Chondrocyte (in vitro differentiated cells): ENCODE results near the gene PLCB2. TPM values are rescaled to one million over a fixed set of nuclear protein-coding genes. Genes with fewer than 3 reads are reported as not detected.
A peak's percentile ranks its signal among the peaks of the same experiment; 100 is the strongest.

Experiments
- DNase-seq: peaks from one replicate; pipeline ENCODE4 v3.0.0; 2021; ENCODE audit warnings: mixed read lengths, low spot score
- H3K27ac Mint-ChIP-seq: one replicate; pipeline ENCODE4 v1.8.0; 2021; ENCODE audit warnings: mild to moderate bottlenecking, moderate library complexity, mixed read lengths; ENCODE audit not compliant: unreplicated experiment
- H3K27me3 Mint-ChIP-seq: 2 replicates; pipeline ENCODE4 v1.8.0; 2021; ENCODE audit warnings: low read depth, mixed read lengths
- H3K36me3 Mint-ChIP-seq: 2 replicates; pipeline ENCODE4 v1.8.0; 2021; ENCODE audit warnings: low read depth, mixed read lengths
- H3K4me1 Mint-ChIP-seq: 2 replicates; pipeline ENCODE4 v1.8.0; 2021; ENCODE audit warnings: low read depth, mild to moderate bottlenecking, mixed read lengths
- H3K4me3 Mint-ChIP-seq: one replicate; pipeline ENCODE4 v1.8.0; 2021; ENCODE audit warnings: mild to moderate bottlenecking, moderate library complexity, mixed read lengths; ENCODE audit not compliant: unreplicated experiment
- H3K9me3 Mint-ChIP-seq: 2 replicates; pipeline ENCODE4 v1.8.0; 2021; ENCODE audit warnings: low read depth, mixed read lengths
- total RNA-seq: library from RNA; stranded (reverse); gene quantifications from 3 replicates; pipeline ENCODE4 v1.2.1, GENCODE V29; 2021
- TF ChIP-seq, protein P1 (sequence below): fragments of 200-600 bp; sonication (generic); IDR thresholded peaks from 2 replicates; pipeline ENCODE4 v1.5.0; 2021; ENCODE audit warnings: antibody characterized with exemption, mild to moderate bottlenecking, moderate library complexity

The PLCB2 gene
- total RNA-seq, 1 donor from 2014 or later = 2.8 TPM

DNA sequence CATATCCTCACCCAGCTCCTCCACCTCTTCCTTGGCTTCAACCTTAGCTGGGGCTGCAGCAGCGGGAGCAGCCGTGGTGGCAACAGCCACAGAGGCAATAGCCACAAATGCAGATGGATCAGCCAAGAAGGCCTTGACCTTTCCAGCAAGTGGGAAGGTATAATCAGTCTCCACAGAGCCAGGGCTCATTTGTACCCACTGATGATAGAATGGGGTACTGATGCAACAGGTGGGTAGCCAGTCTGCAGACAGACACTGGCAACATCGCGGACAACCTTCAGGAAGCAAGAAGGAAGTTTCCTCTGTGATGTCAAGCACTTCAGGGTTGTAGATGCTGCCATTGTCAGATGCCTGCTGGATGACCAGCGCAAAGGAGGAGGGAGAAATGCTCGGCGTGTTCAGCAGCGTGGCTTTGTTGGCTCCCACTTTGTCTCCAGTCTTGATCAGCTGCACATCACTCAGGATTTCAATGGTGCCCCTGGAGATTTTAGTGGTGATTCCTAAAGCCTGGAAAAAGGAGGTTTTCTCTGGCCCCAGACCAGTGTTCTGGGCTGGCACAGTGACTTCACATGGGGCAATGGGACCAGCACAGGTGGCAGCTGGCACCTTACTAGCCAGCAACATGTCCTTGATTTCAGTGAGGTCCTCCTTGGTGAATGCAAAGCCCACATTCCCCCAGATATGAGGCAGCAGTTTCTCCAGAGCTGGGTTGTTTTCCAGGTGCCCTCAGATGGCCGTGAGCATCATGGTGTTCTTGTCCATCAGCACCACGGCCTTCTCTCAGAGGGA is 4.8 kb upstream of the PLCB2 start:
- Mint-ChIP-seq H3K27me3 (peaks cover 3% of the 10 kb centered on the region), H3K27ac (no peak overlapping the region), H3K4me1 (peaks cover 32% of the 10 kb centered on the region), H3K9me3 (no peaks in the 10 kb centered on the region), H3K4me3 (no peak overlapping the region), H3K36me3 (no peaks in the 10 kb centered on the region)
- DNase-seq = no peak
- TF ChIP-seq, protein P1, sequence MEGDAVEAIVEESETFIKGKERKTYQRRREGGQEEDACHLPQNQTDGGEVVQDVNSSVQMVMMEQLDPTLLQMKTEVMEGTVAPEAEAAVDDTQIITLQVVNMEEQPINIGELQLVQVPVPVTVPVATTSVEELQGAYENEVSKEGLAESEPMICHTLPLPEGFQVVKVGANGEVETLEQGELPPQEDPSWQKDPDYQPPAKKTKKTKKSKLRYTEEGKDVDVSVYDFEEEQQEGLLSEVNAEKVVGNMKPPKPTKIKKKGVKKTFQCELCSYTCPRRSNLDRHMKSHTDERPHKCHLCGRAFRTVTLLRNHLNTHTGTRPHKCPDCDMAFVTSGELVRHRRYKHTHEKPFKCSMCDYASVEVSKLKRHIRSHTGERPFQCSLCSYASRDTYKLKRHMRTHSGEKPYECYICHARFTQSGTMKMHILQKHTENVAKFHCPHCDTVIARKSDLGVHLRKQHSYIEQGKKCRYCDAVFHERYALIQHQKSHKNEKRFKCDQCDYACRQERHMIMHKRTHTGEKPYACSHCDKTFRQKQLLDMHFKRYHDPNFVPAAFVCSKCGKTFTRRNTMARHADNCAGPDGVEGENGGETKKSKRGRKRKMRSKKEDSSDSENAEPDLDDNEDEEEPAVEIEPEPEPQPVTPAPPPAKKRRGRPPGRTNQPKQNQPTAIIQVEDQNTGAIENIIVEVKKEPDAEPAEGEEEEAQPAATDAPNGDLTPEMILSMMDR = no peak

DNA sequence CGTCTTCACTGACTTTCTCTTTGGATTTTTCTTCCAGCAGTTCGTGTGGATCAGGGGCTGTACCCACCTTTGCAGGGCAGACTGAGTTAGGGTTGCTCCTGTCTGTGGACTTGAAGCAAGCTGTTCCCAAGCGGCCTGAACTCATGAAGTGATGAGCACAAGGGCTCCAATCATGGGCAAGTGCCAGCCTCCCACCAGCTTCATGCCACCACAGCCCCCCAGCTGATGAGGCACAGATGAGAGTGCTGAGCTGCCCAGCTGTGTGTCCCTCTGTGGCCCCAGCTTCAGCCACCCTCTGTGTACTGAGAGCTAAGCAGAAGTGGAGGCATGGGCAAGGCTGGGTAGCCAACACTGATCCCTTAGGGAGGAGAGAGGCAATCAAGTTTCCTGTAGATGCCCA is 3.3 kb upstream of the PLCB2 start:
- Mint-ChIP-seq H3K36me3 (no peaks in the 10 kb centered on the region), H3K9me3 (no peaks in the 10 kb centered on the region), H3K4me3 (no peak overlapping the region), H3K27me3 (peaks cover 1% of the 10 kb centered on the region), H3K27ac (no peak overlapping the region), H3K4me1 (peaks cover 32% of the 10 kb centered on the region)
- no peak for DNase-seq
- TF ChIP-seq, protein P1 = no peak

DNA sequence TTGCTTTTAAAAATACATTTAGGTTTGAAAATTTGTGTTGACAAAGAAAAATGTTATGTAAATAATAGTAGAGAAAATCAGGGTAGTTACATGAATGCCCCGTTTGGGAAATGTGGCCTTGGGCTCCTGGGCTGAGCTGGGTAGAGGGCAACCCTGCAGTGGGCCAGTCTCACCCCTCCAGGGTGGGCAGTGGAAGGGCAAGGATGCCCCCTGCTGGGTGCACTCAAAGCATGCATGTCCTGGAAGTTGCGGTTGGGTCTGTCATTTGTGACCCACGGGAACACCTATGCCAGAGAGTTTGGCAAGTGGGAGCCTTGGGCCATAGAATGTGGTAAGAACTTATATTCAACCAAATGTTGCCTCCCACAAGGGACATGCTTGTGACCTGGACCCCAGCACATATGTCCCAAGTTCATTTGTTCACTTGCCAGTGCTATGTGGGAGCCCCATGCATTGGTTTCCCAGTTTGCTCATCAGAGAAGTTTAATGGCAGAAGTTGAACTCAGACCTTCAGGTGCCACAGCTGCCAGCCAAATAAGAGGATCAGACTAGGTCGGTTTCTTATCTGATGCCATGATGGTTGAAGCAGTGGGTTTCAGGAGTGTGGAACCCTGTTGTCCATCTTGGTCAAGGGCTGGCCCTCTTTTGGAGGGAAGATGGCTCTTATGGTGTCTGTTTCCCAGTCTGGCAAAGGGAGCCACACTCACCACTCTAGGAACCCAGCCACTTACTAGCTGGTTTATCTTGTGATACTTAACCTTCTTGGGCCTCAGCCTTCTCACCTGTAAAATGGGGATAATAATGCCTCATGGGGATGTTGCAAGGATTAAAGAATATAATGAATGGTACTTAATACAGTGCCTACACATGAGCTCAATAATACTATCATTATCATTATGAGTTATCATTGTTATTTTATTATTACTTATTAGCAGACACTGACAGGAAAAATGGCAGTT is 2.5 kb upstream of the PLCB2 start:
- Mint-ChIP-seq H3K9me3 (no peaks in the 10 kb centered on the region), H3K27me3 (peaks cover 1% of the 10 kb centered on the region), H3K4me3 (no peak overlapping the region), H3K4me1 (peaks cover 29% of the 10 kb centered on the region), H3K27ac (no peak overlapping the region), H3K36me3 (no peaks in the 10 kb centered on the region)
- DNase-seq = no peak
- TF ChIP-seq, protein P1 = peak; percentile 80

DNA sequence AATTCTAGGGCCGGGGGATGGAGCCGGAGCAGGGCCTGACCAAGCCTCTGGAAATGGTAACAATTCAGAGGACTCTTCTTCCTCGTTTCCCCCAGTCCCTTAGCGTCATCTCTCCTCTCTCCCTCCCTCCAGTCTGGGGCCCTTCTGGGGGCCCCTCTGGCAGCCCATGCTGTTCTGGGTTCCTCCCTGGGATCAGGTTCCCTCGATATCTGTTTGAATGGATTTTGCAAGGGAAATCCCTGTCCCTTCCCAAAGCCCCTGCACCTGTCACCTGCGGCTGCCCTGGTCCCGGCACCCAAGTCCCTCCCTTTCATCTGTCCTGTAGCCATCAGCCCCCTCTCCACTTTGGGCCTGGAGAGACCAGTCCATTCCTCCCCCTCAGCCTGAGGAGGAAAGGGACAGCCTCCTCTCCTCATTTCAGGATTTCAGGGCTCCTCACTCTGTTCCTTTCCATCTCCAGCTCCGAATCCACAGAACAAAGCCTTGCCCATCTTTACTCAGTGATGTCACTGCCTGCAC is 1.7 kb upstream of the PLCB2 start:
- H3K4me3 Mint-ChIP-seq = no peak overlapping the region
- H3K27me3 Mint-ChIP-seq = peaks cover 3% of the 10 kb centered on the region
- no peaks in the 10 kb centered on the region for H3K36me3 Mint-ChIP-seq
- no peaks in the 10 kb centered on the region for H3K9me3 Mint-ChIP-seq
- H3K4me1 Mint-ChIP-seq = peaks cover 20% of the 10 kb centered on the region
- TF ChIP-seq, protein P1 = no peak
- no peak overlapping the region for H3K27ac Mint-ChIP-seq
- DNase-seq = no peak

DNA sequence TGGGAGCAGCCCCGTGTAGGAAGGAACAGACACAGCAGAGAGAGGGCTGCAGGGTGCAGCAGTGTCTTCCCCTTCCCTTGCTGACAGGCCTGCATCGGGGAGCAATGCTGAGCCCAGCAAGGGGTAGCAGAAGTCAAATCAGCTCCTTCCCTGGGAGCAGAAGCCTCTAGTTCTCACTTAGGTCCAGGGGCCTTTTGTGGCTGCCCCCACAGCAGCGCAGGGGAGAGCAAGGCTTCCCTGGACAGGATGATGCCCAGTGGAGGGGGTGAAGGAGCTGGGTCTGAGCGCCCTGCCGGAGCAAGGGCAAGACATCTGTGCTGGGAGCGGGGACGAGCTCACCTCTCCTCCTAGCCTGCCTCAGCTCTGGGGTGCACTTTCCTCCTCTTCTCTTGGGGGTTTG is 827 bp downstream of the PLCB2 start:
- Mint-ChIP-seq H3K9me3 (no peaks in the 10 kb centered on the region), H3K4me3 (no peak overlapping the region), H3K27me3 (peaks cover 9% of the 10 kb centered on the region), H3K27ac (no peak overlapping the region), H3K4me1 (peaks cover 6% of the 10 kb centered on the region), H3K36me3 (no peaks in the 10 kb centered on the region)
- no peak for DNase-seq
- TF ChIP-seq, protein P1 = no peak
